GM12878 (cell line): Measurements from ENCODE around the gene C6orf120. TPM values are rescaled to one million over a fixed set of nuclear protein-coding genes. Genes with fewer than 3 reads are reported as not detected.

Source experiments
- ATAC-seq: fragments of 200-7000 bp; cut with Tn5 transposase; 3 replicates; pipeline ENCODE4 v1.9.1; 2020; ENCODE audit warnings: mild to moderate bottlenecking, moderate library complexity
- BruUV-seq: library from RNA; stranded (reverse); fragments of 400-500 nt; replicated peaks from 2 replicates; lab custom pipeline; 2021; lab: Mats Ljungman, UMichigan
- CTCF ChIA-PET: fragments of 300-600 bp; sonication (Branson Sonifier 250); formaldehyde crosslinking; extraction: SDS; loops from one replicate; lab custom pipeline; 2021; ENCODE audit warnings: inconsistent platforms; lab: Yijun Ruan, JAX
- POLR2A ChIA-PET: fragments of 350-600 bp; formaldehyde crosslinking; extraction: SDS; loops from one replicate; lab custom pipeline; 2021; ENCODE audit warnings: inconsistent platforms; lab: Charles Lee
- RAD21 ChIA-PET: fragments of 300-600 bp; sonication (Branson Sonifier 250); formaldehyde crosslinking; loops from one replicate; lab custom pipeline; 2023; ENCODE audit warnings: antibody characterized with exemption; ENCODE audit not compliant: unreplicated experiment; lab: Charles Lee
- SMC1A ChIA-PET: fragments of 300-600 bp; sonication (Branson Sonifier 250); formaldehyde crosslinking; loops from one replicate; lab custom pipeline; 2023; ENCODE audit not compliant: unreplicated experiment, uncharacterized antibody; lab: Charles Lee
- DNase-seq: peaks from one replicate; pipeline ENCODE4 v3.0.0-alpha.2; 2011; ENCODE audit warnings: low read depth, low spot score
- FAIRE-seq: peaks from 3 replicates; lab custom pipeline; 2011; peaks lifted over from hg19 to GRCh38; lab: Jason Lieb, UNC
- H2AFZ ChIP-seq: 2 replicates; pipeline ENCODE4 v1.6.0; 2011; ENCODE audit warnings: low read depth, low read length, control low read depth; ENCODE audit not compliant: control insufficient read depth
- H3K27ac ChIP-seq: 2 replicates; pipeline ENCODE4 v1.5.1; 2011; ENCODE audit warnings: control low read depth; ENCODE audit not compliant: control insufficient read depth, insufficient read depth
- H3K27me3 ChIP-seq, 2 experiments: replicated peaks in 1 of 2; 2 replicates each; pipeline versions ENCODE4 v1.6.0 to v1.6.1; 2011; ENCODE audit warnings: low read length in 1 of 2; ENCODE audit not compliant: control insufficient read depth in 2 of 2, insufficient read depth in 2 of 2
- H3K36me3 ChIP-seq, 2 experiments: 2 replicates each; pipeline ENCODE4 v1.5.1; 2011; ENCODE audit warnings: low read length in 1 of 2; ENCODE audit not compliant: control insufficient read depth in 2 of 2, insufficient read depth in 2 of 2
- H3K4me1 ChIP-seq: 2 replicates; pipeline ENCODE4 v1.6.1; 2011; ENCODE audit warnings: mild to moderate bottlenecking, low read length, moderate library complexity, mixed read lengths; ENCODE audit not compliant: control insufficient read depth, insufficient read depth
- H3K4me2 ChIP-seq: 2 replicates; pipeline ENCODE4 v1.6.0; 2011; ENCODE audit warnings: control low read depth; ENCODE audit not compliant: control insufficient read depth, insufficient read depth
- H3K4me3 ChIP-seq: fragments of 200-600 bp; sonication (generic); 2 replicates; pipeline ENCODE4 v1.5.1; 2016
- H3K79me2 ChIP-seq: 2 replicates; pipeline ENCODE4 v1.6.0; 2011; ENCODE audit warnings: low read length; ENCODE audit not compliant: control insufficient read depth, insufficient read depth
- H3K9ac ChIP-seq: 2 replicates; pipeline ENCODE4 v1.8.0; 2011; ENCODE audit warnings: low read length, control low read depth, mixed read lengths; ENCODE audit not compliant: control insufficient read depth, insufficient read depth
- H3K9me3 ChIP-seq: replicated peaks from 3 replicates; pipeline ENCODE4 v1.5.1; 2011; ENCODE audit warnings: mild to moderate bottlenecking, low read length; ENCODE audit not compliant: control insufficient read depth, insufficient read depth
- H4K20me1 ChIP-seq: 2 replicates; pipeline ENCODE4 v1.6.0; 2011; ENCODE audit not compliant: control insufficient read depth, insufficient read depth
- FOS ChIP-seq: IDR thresholded peaks from 3 replicates; pipeline ENCODE4 v1.6.1; 2011; ENCODE audit warnings: borderline replicate concordance; ENCODE audit not compliant: insufficient read length; ENCODE audit errors: extremely low read depth
- JUNB ChIP-seq: IDR thresholded peaks from 2 replicates; pipeline ENCODE4 v1.6.1; 2016; ENCODE audit warnings: antibody characterized with exemption, mild to moderate bottlenecking
- LARP7 ChIP-seq: fragments of 450-650 bp; IDR thresholded peaks from 2 replicates; pipeline ENCODE4 v1.6.1; 2017; ENCODE audit warnings: mild to moderate bottlenecking
- MTA2 ChIP-seq: fragments of 450-650 bp; IDR thresholded peaks from 2 replicates; pipeline ENCODE4 v1.6.1; 2016; ENCODE audit warnings: low read depth, mild to moderate bottlenecking, moderate library complexity
- MTA3 ChIP-seq: IDR thresholded peaks from 2 replicates; pipeline ENCODE4 v1.6.1; 2012; ENCODE audit warnings: low read length, inconsistent platforms, borderline replicate concordance
- MXI1 ChIP-seq: fragments of 150-350 bp; IDR thresholded peaks from 2 replicates; pipeline ENCODE4 v1.6.1; 2011; ENCODE audit warnings: low read depth, mild to moderate bottlenecking, inconsistent platforms, low read length, improper control_type of control experiment
- NFIC ChIP-seq: IDR thresholded peaks from 2 replicates; pipeline ENCODE4 v1.6.1; 2012; ENCODE audit warnings: low read depth, mild to moderate bottlenecking, inconsistent platforms, low read length, moderate library complexity
- NR2F1 ChIP-seq: fragments of 450-650 bp; conservative IDR thresholded peaks from 2 replicates; pipeline ENCODE4 v1.6.1; 2017; ENCODE audit warnings: mild to moderate bottlenecking
- SP1 ChIP-seq: IDR thresholded peaks from one replicate; pipeline ENCODE4 v1.6.1; 2011; ENCODE audit warnings: low read depth, low read length
- TARDBP ChIP-seq: IDR thresholded peaks from 2 replicates; pipeline ENCODE4 v1.6.1; 2016; ENCODE audit warnings: borderline replicate concordance
- ZZZ3 ChIP-seq: IDR thresholded peaks from 2 replicates; pipeline ENCODE4 v1.6.1; 2011; ENCODE audit warnings: low read depth; ENCODE audit not compliant: control insufficient read depth, insufficient read length
- WGBS: methylation state at CpG from one replicate; pipeline ENCODE4 v1.1.6; 2016; ENCODE audit warnings: low lambda C conversion rate; ENCODE audit not compliant: insufficient replicate concordance, insufficient coverage; ENCODE audit errors: missing lambda C conversion rate; 5-methylcytosine and 5-hydroxymethylcytosine counted together
- in situ Hi-C: fragments of 300-500 bp; cut with MboI; formaldehyde crosslinking; loops from 9 replicates; pipeline ENCODE4 v1.14.3; 2018; ENCODE audit warnings: mixed read lengths
- intact Hi-C: fragments of 100-400 bp; cut with micrococcal nuclease; formaldehyde crosslinking; loops from one replicate; pipeline ENCODE4 v1.14.2; 2022; ENCODE audit not compliant: unreplicated experiment
- polyA plus RNA-seq, 11 experiments: library from polyadenylated mRNA; depleted of rRNA in 4 of 11; unstranded in 6 of 11; stranded (reverse) in 5 of 11; fragments of >200 nt; fragmentation: Nextera tagmentation in 4 of 11; fragmentation: Illumina TruSeq in 1 of 11; extraction: Ambion mirVana in 4 of 11; extraction: Trizol in 1 of 11; gene quantifications; 1 replicate in 1 of 11; 2 replicates in 10 of 11; pipeline versions ENCODE4 v1.2.1 to v1.2.3, GENCODE V29; 2011 to 2016; ENCODE audit warnings: inconsistent platforms in 2 of 11, missing spikeins in 2 of 11, low read depth in 1 of 11
- total RNA-seq, 4 experiments: library from RNA; depleted of rRNA in 3 of 4; stranded (reverse); fragments of >200 nt in 3 of 4; fragmentation: Illumina TruSeq in 1 of 4; extraction: Trizol in 1 of 4; gene quantifications; 2 replicates each; pipeline versions ENCODE4 v1.2.1 to v1.2.3, GENCODE V29; 2013 to 2021
- TF ChIP-seq, protein P1 (sequence below): fragments of 150-350 bp; IDR thresholded peaks from 2 replicates; pipeline ENCODE4 v1.6.1; 2014; ENCODE audit warnings: mild to moderate bottlenecking, low read depth, low read length
- TF ChIP-seq, protein P2 (sequence below): fragments of 450-650 bp; IDR thresholded peaks from 2 replicates; pipeline ENCODE4 v1.6.1; 2014; ENCODE audit warnings: mild to moderate bottlenecking
- TF ChIP-seq, protein P3 (sequence below): IDR thresholded peaks from 2 replicates; pipeline ENCODE4 v1.6.1; 2011; ENCODE audit warnings: low read depth, mild to moderate bottlenecking, low read length, moderate library complexity, borderline replicate concordance; ENCODE audit errors: extremely low read depth
- TF ChIP-seq, protein P4 (sequence below): IDR thresholded peaks from 2 replicates; pipeline ENCODE4 v1.6.1; 2011; ENCODE audit warnings: borderline replicate concordance, low read depth, mild to moderate bottlenecking, moderate library complexity, low read length; ENCODE audit not compliant: insufficient read depth, poor library complexity, severe bottlenecking

The C6orf120 gene
- total and polyA plus RNA-seq, 10 of the 15 experiments (the other 5 are each of a cell fraction or from before 2014, with no cell fraction given) = 3.6 to 23.9 (median 18.2) TPM

DNA sequence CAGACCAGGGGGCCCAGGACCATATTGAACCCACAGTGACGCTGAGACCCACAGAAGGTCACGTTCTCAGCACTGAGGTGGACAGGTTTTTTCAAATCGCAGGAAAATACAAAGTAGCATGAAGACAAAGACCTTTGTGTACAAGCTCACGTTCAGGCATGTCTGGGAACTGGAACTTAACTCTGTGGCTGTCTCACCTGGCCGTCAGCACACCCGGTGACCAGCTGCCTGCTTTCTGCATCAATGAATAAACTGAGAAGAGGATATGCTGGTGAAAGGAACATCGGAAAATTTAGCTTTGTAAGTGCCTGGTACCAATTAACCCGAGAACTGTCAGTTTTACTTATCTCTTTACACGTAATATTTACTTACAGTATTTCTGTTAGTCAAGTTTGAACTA lies 36.6 kb upstream of the C6orf120 start:
- Histone ChIP-seq H3K4me1 (no peaks in the 10 kb centered on the region), H4K20me1 (no peaks in the 10 kb centered on the region), H3K27me3 (no peaks in the 10 kb centered on the region), H3K79me2 (no peaks in the 10 kb centered on the region), H2AFZ (no peak overlapping the region), H3K4me3 (no peak overlapping the region), H3K9me3 (no peaks in the 10 kb centered on the region), H3K36me3 (peaks cover 3 to 9% of the 10 kb centered on the region in 2 experiments), H3K9ac (no peak overlapping the region), H3K4me2 (no peak overlapping the region), H3K27ac (no peak overlapping the region)
- CTCF ChIA-PET = no interaction called here
- in situ Hi-C loops = no loop called here
- RAD21 ChIA-PET = no interaction called here
- intact Hi-C loops = no loop called here
- DNase-seq = no peak
- POLR2A ChIA-PET = no interaction called here
- SMC1A ChIA-PET = no interaction called here
- no TSS peak for BruUV-seq
- FAIRE-seq = no peak
- TF ChIP-seq FOS = no peak
- no peak for TF ChIP-seq NFIC
- 94% methylated on average over 9 of the region's 9 CpGs for WGBS
- ATAC-seq = no peak

DNA sequence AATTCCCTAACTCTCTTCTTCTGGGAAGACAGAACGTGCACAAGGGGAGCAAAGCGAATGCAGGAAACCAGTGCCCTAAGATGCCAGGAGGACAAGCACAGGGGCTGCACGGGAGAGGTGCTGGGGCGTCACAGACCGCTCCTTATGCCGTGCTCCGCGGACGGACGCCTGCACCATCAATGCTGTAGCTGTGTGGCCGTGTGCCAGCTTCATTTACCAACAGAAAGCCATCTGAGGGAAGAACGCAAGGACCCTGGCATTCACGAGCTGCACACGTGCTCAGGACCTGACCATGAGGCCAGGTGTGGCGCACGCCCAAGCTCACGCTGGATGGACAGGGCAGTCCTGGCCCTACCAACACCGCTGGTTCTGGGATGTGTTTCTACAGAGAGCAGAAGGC lies 35.5 kb upstream of the C6orf120 start:
- 96% methylated on average over 18 of the region's 18 CpGs for WGBS
- SMC1A ChIA-PET = no interaction called here
- Histone ChIP-seq H4K20me1 (no peaks in the 10 kb centered on the region), H2AFZ (no peak overlapping the region), H3K36me3 (peaks cover 3 to 9% of the 10 kb centered on the region in 2 experiments), H3K79me2 (no peaks in the 10 kb centered on the region), H3K4me2 (no peak overlapping the region), H3K27ac (no peak overlapping the region), H3K9ac (no peak overlapping the region), H3K27me3 (no peaks in the 10 kb centered on the region), H3K4me1 (no peaks in the 10 kb centered on the region), H3K9me3 (no peaks in the 10 kb centered on the region), H3K4me3 (no peak overlapping the region)
- DNase-seq (no peak), ATAC-seq (no peak), FAIRE-seq (no peak)
- CTCF ChIA-PET = no interaction called here
- no TSS peak for BruUV-seq
- in situ Hi-C loops = no loop called here
- RAD21 ChIA-PET = no interaction called here
- POLR2A ChIA-PET = no interaction called here
- intact Hi-C loops = no loop called here
- TF ChIP-seq MXI1 = no peak
- no peak for TF ChIP-seq SP1
- no peak for TF ChIP-seq MTA2
- TF ChIP-seq, protein P1, sequence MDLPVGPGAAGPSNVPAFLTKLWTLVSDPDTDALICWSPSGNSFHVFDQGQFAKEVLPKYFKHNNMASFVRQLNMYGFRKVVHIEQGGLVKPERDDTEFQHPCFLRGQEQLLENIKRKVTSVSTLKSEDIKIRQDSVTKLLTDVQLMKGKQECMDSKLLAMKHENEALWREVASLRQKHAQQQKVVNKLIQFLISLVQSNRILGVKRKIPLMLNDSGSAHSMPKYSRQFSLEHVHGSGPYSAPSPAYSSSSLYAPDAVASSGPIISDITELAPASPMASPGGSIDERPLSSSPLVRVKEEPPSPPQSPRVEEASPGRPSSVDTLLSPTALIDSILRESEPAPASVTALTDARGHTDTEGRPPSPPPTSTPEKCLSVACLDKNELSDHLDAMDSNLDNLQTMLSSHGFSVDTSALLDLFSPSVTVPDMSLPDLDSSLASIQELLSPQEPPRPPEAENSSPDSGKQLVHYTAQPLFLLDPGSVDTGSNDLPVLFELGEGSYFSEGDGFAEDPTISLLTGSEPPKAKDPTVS = no peak
- TF ChIP-seq, protein P2, sequence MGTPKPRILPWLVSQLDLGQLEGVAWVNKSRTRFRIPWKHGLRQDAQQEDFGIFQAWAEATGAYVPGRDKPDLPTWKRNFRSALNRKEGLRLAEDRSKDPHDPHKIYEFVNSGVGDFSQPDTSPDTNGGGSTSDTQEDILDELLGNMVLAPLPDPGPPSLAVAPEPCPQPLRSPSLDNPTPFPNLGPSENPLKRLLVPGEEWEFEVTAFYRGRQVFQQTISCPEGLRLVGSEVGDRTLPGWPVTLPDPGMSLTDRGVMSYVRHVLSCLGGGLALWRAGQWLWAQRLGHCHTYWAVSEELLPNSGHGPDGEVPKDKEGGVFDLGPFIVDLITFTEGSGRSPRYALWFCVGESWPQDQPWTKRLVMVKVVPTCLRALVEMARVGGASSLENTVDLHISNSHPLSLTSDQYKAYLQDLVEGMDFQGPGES = no peak
- no peak for TF ChIP-seq ZZZ3
- TF ChIP-seq MTA3 = no peak
- TF ChIP-seq, protein P3, sequence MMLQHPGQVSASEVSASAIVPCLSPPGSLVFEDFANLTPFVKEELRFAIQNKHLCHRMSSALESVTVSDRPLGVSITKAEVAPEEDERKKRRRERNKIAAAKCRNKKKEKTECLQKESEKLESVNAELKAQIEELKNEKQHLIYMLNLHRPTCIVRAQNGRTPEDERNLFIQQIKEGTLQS = no peak
- TF ChIP-seq, protein P4, sequence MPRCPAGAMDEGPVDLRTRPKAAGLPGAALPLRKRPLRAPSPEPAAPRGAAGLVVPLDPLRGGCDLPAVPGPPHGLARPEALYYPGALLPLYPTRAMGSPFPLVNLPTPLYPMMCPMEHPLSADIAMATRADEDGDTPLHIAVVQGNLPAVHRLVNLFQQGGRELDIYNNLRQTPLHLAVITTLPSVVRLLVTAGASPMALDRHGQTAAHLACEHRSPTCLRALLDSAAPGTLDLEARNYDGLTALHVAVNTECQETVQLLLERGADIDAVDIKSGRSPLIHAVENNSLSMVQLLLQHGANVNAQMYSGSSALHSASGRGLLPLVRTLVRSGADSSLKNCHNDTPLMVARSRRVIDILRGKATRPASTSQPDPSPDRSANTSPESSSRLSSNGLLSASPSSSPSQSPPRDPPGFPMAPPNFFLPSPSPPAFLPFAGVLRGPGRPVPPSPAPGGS = no peak
- no peak for TF ChIP-seq JUNB
- no peak for TF ChIP-seq NR2F1
- no peak for TF ChIP-seq TARDBP
- TF ChIP-seq LARP7 = no peak
